HG03521 (cell line): ENCODE measurements around the gene ZNF354C.
"Not testable (repeated sequence)": the region's sequence is repeated elsewhere in the genome, so short reads cannot be mapped to it uniquely, and the experiment has no call there.

Experiments used
- ATAC-seq: cut with Tn5 transposase; IDR thresholded peaks from one replicate; pipeline ENCODE4 v1.9.1; 2021; ENCODE audit warnings: mild to moderate bottlenecking, moderate library complexity; ENCODE audit not compliant: unreplicated experiment

Gene ZNF354C

GRCh38 chr5:179060116-179061008, at the start of gene ZNF354C:
Gene ZNF354C, plus strand, starts transcription at chr5:179060373. Its CDS starts 1,696 bp downstream, at chr5:179062069.
- ATAC-seq: no peak

GRCh38 chr5:179023528-179024189, 36.5 kb upstream of the ZNF354C start, which contains the start of gene ZNF879:
Gene ZNF879, plus strand, starts transcription at chr5:179023804. Its CDS starts 1,201 bp downstream, at chr5:179025005.
- ATAC-seq: no peak

DNA sequence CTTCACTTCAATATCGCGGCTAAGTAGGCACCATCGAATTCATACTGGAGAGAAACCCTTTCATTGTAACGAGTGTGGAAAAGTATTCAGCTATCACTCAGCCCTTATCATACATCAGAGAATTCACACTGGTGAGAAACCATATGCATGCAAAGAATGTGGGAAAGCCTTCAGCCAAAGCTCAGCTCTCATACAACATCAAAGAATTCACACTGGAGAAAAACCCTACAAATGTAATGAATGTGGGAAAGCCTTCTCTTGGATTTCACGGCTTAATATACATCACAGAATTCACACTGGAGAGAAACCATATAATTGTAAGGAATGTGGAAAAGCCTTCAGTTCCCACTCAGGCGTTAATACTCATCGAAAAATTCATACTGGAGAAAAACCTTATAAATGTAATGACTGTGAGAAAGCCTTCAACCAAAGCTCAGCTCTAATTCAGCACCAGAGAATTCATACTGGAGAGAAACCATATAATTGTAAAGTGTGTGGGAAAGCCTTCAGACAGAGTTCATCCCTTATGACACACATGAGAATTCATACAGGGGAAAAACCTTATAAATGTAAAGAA, 27.1 kb upstream of the ZNF354C start:
- ATAC-seq: no peak

DNA sequence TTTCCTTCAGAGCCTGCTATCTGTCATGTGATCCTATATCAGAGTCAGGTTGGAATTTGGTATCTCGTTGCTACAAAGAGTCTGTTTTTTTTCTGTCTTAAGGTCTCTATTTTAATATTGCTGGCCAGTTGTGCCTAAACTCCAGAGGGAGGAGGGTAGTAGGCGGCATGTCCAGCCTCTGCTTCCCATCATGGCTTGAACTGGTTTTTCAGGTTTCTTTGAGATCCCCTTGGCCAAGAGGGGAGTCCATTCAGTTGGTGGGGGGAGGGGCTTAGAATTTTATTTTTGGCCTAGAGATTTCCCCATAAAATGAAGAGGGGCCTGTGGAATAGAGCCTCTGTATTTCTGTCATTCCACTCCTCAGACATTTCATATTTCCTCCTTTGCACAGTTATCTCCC, 15.4 kb upstream of the ZNF354C start:
- no peak for ATAC-seq

DNA sequence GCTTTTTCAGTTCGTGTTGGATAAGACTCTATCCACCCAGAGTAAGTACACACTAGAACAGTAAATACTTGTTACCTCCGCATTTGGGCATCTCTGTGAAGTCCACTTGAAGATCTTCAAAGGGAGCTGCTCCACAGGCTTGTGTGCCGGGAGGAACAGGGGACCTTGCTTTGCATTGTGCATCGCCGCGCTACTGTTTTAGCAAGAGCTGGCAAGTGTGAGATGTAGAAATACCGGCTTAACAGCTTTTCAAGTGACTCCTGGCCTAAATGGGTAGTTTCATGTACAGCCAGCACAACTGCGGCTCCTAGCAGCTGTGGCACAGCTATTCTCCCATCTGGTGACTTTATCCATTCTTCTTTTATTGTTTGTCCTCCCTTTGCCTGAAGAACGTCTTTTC, 8.4 kb upstream of the ZNF354C start:
- ATAC-seq: no peak

GRCh38 chr5:179054036-179054785, 6.0 kb upstream of the ZNF354C start:
- no peak for ATAC-seq

GRCh38 chr5:179054876-179055275, 5.3 kb upstream of the ZNF354C start:
- ATAC-seq: no peak

DNA sequence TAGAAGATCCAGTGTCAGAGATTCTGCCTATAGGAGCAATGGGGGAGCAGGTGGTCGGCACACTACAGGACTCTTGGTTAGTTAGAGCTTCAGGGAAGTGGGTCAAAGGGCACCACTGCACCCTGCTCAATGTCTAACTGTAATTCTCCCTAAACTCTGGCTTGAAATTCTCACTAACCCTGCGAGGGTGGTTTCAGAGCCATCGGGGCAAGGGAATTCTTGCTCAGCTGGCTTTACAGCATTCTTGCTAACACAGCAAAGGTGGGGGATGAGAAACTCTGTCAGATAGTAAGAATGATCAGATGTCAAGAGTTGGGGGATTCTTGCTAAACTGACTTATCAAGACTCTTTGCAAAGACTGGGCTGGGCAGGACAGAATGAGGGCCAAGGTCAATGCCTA, 4.7 kb upstream of the ZNF354C start:
- ATAC-seq: no peak

GRCh38 chr5:179055841-179056240, 4.3 kb upstream of the ZNF354C start:
- ATAC-seq: no peak

GRCh38 chr5:179061025-179061424, 852 bp downstream of the ZNF354C start:
- ATAC-seq: no peak

GRCh38 chr5:179065703-179066102, 5.5 kb downstream of the ZNF354C start:
- no peak for ATAC-seq

DNA sequence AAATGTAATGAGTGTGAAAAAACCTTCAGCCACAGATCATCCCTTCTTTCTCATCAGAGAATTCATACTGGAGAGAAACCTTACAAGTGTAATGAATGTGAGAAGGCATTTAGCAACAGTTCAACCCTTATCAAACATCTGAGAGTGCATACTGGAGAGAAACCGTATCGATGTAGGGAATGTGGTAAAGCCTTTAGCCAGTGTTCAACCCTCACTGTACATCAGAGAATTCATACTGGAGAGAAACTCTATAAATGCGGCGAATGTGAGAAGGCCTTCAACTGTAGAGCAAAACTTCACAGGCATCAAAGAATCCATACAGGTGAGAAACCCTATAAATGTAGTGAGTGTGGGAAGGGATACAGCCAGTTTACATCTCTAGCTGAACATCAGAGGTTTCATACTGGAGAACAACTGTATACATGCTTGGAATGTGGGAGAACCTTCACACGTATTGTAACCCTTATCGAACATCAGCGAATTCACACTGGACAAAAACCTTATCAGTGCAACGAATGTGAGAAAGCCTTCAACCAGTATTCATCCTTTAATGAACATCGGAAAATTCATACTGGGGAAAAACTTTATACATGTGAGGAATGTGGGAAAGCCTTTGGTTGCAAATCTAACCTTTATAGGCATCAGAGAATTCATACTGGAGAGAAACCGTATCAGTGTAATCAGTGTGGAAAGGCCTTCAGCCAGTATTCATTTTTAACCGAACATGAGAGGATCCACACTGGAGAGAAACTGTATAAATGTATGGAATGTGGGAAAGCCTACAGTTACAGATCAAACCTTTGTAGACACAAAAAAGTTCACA, 19.2 kb downstream of the ZNF354C start:
- ATAC-seq: no peak

DNA sequence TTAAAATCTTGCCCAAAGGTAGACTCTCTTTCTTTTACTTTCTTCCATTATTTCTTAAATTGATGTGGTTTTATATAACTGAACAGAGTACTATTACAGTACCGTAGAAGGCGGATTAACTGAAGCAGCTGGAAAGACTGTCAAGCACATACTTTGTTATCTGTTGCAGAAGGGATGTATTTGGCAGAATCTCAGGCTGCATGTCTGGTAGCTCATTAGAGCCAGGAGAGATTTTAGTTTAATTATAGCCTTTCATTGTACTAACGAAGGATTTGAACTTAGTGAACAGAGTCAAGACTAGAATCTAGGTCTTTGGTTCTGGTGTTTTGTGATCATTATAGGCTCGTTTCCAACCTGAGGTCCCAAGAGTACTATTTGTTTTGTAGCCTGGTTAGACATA, 20.6 kb downstream of the ZNF354C start:
- ATAC-seq: no peak

DNA sequence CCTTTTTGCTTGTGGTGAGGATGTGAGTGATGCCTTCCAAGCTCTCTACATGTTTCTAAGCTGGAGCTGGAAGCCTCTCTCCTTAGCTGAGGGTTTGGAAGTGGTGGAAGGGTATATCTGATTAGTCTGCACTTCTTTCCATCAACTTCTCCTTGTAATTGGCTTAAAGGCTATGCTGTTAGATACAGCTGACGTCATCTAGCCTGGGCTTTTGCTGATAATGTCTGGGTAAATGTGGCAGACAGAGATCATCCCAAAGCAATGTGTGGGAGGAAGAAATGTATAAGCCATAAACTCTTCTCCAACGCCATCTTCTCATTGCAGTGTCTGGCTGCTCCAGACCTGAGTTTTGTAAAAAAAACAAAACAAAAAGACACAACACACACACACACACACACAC, 29.3 kb downstream of the ZNF354C start:
- no peak for ATAC-seq

DNA sequence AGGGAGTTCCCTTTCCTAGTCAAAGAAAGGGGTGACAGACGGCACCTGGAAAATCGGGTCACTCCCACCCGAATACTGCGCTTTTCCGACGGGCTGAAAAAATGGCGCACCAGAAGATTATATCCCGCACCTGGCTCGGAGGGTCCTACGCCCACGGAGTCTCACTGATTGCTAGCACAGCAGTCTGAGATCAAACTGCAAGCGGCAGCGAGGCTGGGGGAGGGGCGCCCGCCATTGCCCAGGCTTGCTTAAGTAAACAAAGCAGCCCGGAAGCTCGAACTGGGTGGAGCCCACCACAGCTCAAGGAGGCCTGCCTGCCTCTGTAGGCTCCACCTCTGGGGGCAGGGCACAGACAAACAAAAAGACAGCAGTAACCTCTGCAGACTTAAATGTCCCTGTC, 41.1 kb downstream of the ZNF354C start:
- ATAC-seq: not testable (repeated sequence)

- ATAC-seq: no peak
These were observed 50.4 kb downstream of the ZNF354C start for GRCh38 chr5:179110528-179110927.

GRCh38 chr5:179111267-179112207, 51.4 kb downstream of the ZNF354C start:
- no peak for ATAC-seq

- ATAC-seq: no peak
These were observed 52.4 kb downstream of the ZNF354C start for GRCh38 chr5:179112469-179113142.

DNA sequence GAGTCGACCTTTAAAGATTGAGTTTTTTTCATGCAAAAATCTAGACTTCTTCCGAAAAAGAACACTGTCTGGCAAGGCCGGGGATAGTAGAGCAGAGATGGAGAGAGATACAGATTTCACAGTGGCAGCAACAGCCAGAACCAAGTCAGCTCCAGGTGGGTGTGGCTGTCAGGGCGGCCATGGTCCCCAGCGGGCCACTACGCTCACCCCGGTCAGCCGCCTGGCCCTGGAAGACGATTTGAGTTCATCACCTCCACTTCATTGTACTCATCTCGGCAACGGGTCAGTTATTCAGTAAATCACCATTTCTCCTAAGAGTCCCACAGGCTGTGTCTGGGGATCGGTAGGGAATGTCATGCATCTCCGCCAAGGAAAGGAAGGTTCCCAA, 53.0 kb downstream of the ZNF354C start:
- no peak for ATAC-seq
